ENCODE measurements around the gene C2orf92.

The C2orf92 gene

DNA sequence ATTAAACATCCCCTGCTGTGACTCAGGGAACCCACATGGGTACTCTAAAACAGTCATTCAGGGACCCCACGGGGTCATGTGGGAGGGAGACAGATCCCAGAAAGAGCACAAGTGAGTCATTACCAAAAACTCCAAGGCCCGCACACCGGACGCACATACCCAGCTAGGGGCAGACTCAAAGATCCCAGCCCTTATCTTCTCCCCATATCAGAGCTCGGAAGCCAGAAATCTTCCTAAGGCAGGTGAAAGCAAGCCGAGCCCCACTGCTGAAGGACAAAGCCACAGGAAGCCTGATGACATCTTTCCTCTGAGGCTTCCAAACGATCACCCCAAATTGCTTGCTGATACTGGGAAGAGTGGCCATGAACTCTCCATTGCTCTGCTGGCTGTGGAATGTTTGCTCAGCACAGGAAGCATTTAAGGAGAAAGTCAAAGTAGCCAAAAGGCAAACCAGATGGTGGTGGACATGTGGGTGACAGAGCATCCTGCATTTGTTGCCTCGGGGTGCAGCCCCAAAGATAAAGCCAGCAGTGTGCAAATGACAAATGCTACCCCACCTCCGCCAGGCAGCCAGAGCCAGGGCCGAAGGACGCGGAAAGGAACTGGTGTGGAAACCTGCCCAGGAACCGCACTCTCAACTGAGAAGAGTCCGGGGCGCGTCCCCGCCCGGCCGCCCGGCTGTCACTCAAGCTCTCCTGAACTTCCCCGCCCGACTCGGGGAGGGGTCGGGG is 6.5 kb upstream of the C2orf92 start:
- no peaks in the 10 kb centered on the region for H3F3A ChIP-seq (ENCODE audit: insufficient read depth, low read length)
- no peaks in the 10 kb centered on the region for H3K9me3 ChIP-seq (ENCODE audit: low read length)
- H3K4me3 ChIP-seq (ENCODE audit: low read depth, low read length, poor library complexity, severe bottlenecking) = peak overlapping the region; percentile 80
- no peaks in the 10 kb centered on the region for H4K20me1 ChIP-seq (ENCODE audit: insufficient read depth, low read length)
- no peaks in the 10 kb centered on the region for H3K9me2 ChIP-seq (ENCODE audit: low read depth, low read length)
- H2AFZ ChIP-seq (ENCODE audit: low read length) = no peak overlapping the region
- peaks cover 28% of the 10 kb centered on the region for H3K4me1 ChIP-seq (ENCODE audit: insufficient read depth, low read length, severe bottlenecking)
- H3K27me3 ChIP-seq (ENCODE audit: insufficient read depth, low read length) = no peaks in the 10 kb centered on the region
- H3K4me2 ChIP-seq (ENCODE audit: low read length) = peak overlapping the region; percentile 98
- H3K9ac ChIP-seq (ENCODE audit: low read length) = peak overlapping the region; percentile 85
- peaks cover 5% of the 10 kb centered on the region for H3K79me2 ChIP-seq (ENCODE audit: insufficient read depth, low read length)
- peak overlapping the region; percentile 27 for H3K27ac ChIP-seq (ENCODE audit: low read depth, low read length, poor library complexity, severe bottlenecking)
- H3K36me3 ChIP-seq (ENCODE audit: insufficient read depth, low read length) = peaks cover 19% of the 10 kb centered on the region; the same call in 1 of the 2 replicates
- TF ChIP-seq, protein P1, sequence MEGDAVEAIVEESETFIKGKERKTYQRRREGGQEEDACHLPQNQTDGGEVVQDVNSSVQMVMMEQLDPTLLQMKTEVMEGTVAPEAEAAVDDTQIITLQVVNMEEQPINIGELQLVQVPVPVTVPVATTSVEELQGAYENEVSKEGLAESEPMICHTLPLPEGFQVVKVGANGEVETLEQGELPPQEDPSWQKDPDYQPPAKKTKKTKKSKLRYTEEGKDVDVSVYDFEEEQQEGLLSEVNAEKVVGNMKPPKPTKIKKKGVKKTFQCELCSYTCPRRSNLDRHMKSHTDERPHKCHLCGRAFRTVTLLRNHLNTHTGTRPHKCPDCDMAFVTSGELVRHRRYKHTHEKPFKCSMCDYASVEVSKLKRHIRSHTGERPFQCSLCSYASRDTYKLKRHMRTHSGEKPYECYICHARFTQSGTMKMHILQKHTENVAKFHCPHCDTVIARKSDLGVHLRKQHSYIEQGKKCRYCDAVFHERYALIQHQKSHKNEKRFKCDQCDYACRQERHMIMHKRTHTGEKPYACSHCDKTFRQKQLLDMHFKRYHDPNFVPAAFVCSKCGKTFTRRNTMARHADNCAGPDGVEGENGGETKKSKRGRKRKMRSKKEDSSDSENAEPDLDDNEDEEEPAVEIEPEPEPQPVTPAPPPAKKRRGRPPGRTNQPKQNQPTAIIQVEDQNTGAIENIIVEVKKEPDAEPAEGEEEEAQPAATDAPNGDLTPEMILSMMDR (IDR thresholded peaks at IDR 0.05; ENCODE audit: low read length) = no peak
- no peak for TF ChIP-seq EZH2 (IDR thresholded peaks at IDR 0.05; ENCODE audit: borderline replicate concordance, low read length)

DNA sequence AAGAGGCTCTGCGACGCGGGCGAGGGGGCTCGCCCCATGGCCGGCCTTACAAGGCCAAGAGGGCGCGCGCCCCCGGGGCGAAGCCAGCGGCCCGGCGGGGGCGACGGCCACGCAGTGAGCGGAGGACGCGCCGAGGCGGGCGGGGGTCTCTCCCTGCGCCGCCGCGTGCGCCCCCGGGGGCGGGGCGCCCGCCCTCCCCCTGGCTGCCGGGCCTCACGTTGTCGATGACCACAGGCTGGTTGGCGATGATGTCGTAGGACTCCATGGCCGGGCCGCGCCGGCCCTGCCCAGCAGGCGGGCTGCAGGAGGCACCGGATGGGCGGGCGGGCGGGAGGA is 5.9 kb upstream of the C2orf92 start:
- Histone ChIP-seq H3K27me3 (ENCODE audit: insufficient read depth, low read length) (no peaks in the 10 kb centered on the region), H3K27ac (ENCODE audit: low read depth, low read length, poor library complexity, severe bottlenecking) (peak overlapping the region; percentile 27), H3K79me2 (ENCODE audit: insufficient read depth, low read length) (peaks cover 5% of the 10 kb centered on the region), H3K4me2 (ENCODE audit: low read length) (peak overlapping the region; percentile 98), H3F3A (ENCODE audit: insufficient read depth, low read length) (no peaks in the 10 kb centered on the region), H3K4me1 (ENCODE audit: insufficient read depth, low read length, severe bottlenecking) (peaks cover 28% of the 10 kb centered on the region), H3K9ac (ENCODE audit: low read length) (peak overlapping the region; percentile 85), H3K4me3 (ENCODE audit: low read depth, low read length, poor library complexity, severe bottlenecking) (peak overlapping the region; percentile 80), H2AFZ (ENCODE audit: low read length) (no peak overlapping the region), H4K20me1 (ENCODE audit: insufficient read depth, low read length) (no peaks in the 10 kb centered on the region), H3K9me2 (ENCODE audit: low read depth, low read length) (no peaks in the 10 kb centered on the region), H3K36me3 (ENCODE audit: insufficient read depth, low read length) (peaks cover 14% of the 10 kb centered on the region; the same call in 1 of the 2 replicates), H3K9me3 (ENCODE audit: low read length) (no peaks in the 10 kb centered on the region)
- TF ChIP-seq EZH2 (IDR thresholded peaks at IDR 0.05; ENCODE audit: borderline replicate concordance, low read length) = no peak
- TF ChIP-seq, protein P1 (IDR thresholded peaks at IDR 0.05; ENCODE audit: low read length) = no peak

DNA sequence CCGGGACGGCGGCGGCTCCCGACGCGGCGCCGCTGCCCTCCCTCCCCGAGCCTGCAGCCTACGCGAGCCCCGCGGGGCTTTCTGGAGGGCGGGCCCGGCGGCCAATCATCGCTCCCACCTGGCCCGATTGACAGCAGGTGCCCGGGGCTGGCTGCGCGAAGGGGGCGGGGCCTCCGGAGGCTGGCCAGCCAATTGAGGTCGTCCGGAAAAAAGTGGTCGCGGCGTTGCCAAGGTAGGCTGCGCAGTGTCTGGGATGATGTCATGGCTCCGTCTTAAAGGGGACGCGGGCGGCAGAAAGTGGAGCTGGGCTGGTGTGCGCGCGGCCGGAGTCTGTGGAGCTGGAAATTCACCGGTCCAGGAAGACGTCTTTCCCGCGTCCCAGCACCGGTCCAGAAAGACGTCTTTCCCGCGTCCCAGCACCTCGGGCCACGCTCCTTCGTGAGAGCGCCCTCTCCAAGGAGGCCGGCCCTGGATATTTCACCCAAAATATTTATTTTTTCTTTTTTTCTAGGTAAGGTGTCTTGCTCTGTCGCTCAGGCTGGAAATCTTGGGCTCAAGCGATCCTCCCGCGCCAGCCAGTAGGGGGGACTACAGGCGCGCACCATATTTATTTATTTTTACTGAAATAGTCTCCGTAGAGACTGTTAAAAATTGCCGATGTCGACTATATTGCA is 5.4 kb upstream of the C2orf92 start, which contains the start of gene ACTR1B:
Gene ACTR1B (minus strand): TSS at position 83 of the 674 bp plus-strand sequence. CDS start 154 bp downstream, outside the sequence.
- Histone ChIP-seq H3K9me3 (ENCODE audit: low read length) (no peaks in the 10 kb centered on the region), H3K27me3 (ENCODE audit: insufficient read depth, low read length) (no peaks in the 10 kb centered on the region), H3F3A (ENCODE audit: insufficient read depth, low read length) (no peaks in the 10 kb centered on the region), H4K20me1 (ENCODE audit: insufficient read depth, low read length) (no peaks in the 10 kb centered on the region), H3K4me3 (ENCODE audit: low read depth, low read length, poor library complexity, severe bottlenecking) (peak within 1 kb of the TSS; percentile 80), H2AFZ (ENCODE audit: low read length) (peak within 1 kb of the TSS; percentile 60), H3K9ac (ENCODE audit: low read length) (peak within 1 kb of the TSS; percentile 85), H3K27ac (ENCODE audit: low read depth, low read length, poor library complexity, severe bottlenecking) (peak within 1 kb of the TSS; percentile 67), H3K4me1 (ENCODE audit: insufficient read depth, low read length, severe bottlenecking) (peaks cover 28% of the 10 kb centered on the region), H3K36me3 (ENCODE audit: insufficient read depth, low read length) (peaks cover 10% of the 10 kb centered on the region; the same call in 1 of the 2 replicates), H3K9me2 (ENCODE audit: low read depth, low read length) (no peaks in the 10 kb centered on the region), H3K4me2 (ENCODE audit: low read length) (peak within 1 kb of the TSS; percentile 98), H3K79me2 (ENCODE audit: insufficient read depth, low read length) (peaks cover 5% of the 10 kb centered on the region)
- no peak for TF ChIP-seq EZH2 (IDR thresholded peaks at IDR 0.05; ENCODE audit: borderline replicate concordance, low read length)
- TF ChIP-seq, protein P1 (IDR thresholded peaks at IDR 0.05; ENCODE audit: low read length) = peak; percentile 68
